PC-3 (cell line): Measurements from ENCODE around the gene PRAMEF12.

Source experiments
- CTCF ChIP-seq: fragments of 300-600 bp; sonication (generic); conservative IDR thresholded peaks from 2 replicates; pipeline ENCODE4 v1.5.1; 2017; ENCODE audit warnings: antibody characterized with exemption, low read depth, mild to moderate bottlenecking, low read length
- EZH2 ChIP-seq: fragments of 300-600 bp; sonication (generic); IDR thresholded peaks from one replicate; pipeline ENCODE4 v1.6.1; 2017; ENCODE audit warnings: antibody characterized with exemption, mild to moderate bottlenecking, low read length; ENCODE audit not compliant: unreplicated experiment

GRCh38 chr1:12811409-12811784, 37.9 kb downstream of the PRAMEF12 start:
- no peak for TF ChIP-seq EZH2
- no peak for TF ChIP-seq CTCF
